GM12892 (cell line): ENCODE data around the gene REC114.
A peak's percentile ranks its signal among the peaks of the same experiment; 100 is the strongest.
"Not testable (repeated sequence)": the region's sequence is repeated elsewhere in the genome, so short reads cannot be mapped to it uniquely, and the experiment has no call there.

Source experiments
- DNase-seq: peaks from one replicate; pipeline ENCODE4 v3.0.0; 2011; ENCODE audit not compliant: insufficient read length
- FAIRE-seq: peaks from 2 replicates; lab custom pipeline; 2011; peaks lifted over from hg19 to GRCh38; lab: Jason Lieb, UNC
- POLR2A ChIP-seq: IDR thresholded peaks from 2 replicates; pipeline ENCODE4 v1.6.1; 2011; ENCODE audit warnings: low read depth, low read length, control low read depth
- POLR2AphosphoS5 ChIP-seq: IDR thresholded peaks from 2 replicates; pipeline ENCODE4 v1.6.1; 2011; ENCODE audit warnings: low read depth, low read length, control low read depth
- TAF1 ChIP-seq: IDR thresholded peaks from 2 replicates; pipeline ENCODE4 v1.6.1; 2011; ENCODE audit warnings: low read depth, mild to moderate bottlenecking, control low read depth, low read length, borderline replicate concordance

REC114 gene

DNA sequence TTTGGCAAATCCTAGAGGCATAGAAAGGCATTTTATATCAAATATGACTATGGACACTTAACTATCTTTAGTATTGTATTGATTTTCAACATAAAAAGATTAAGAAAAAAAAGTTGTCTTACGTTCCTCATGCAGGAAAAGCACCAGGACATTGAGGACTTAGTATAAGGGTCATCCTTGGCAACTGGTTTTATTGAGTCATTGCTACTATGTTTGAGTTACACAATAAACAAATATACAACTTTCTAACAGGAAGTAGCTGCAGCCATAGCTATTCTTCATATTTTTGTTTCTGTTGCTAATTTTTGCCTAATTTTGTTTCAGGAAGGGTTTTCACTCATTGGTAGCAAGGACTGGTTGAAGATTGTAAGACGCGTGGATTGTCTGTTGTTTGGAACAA, 97.2 kb downstream of the REC114 start:
- FAIRE-seq: no peak
- TF ChIP-seq POLR2AphosphoS5 (no peak), TAF1 (no peak), POLR2A (no peak)
- no peak for DNase-seq

GRCh38 chr15:73541479-73541878, 98.5 kb downstream of the REC114 start:
- TF ChIP-seq TAF1 (no peak), POLR2A (no peak), POLR2AphosphoS5 (no peak)
- FAIRE-seq (no peak), DNase-seq (no peak)

- not testable (repeated sequence) for DNase-seq
- peak; percentile 40 for FAIRE-seq
Measured at GRCh38 chr15:73548925-73549324, 106.0 kb downstream of the REC114 start.

GRCh38 chr15:73550190-73550589, 107.2 kb downstream of the REC114 start:
- TF ChIP-seq POLR2AphosphoS5 (no peak), TAF1 (no peak), POLR2A (no peak)
- FAIRE-seq (no peak), DNase-seq (no peak)

- TF ChIP-seq POLR2AphosphoS5: no peak
- no peak for TF ChIP-seq POLR2A
- no peak for TF ChIP-seq TAF1
- FAIRE-seq (no peak), DNase-seq (no peak)
Measured at GRCh38 chr15:73555080-73555479, 112.1 kb downstream of the REC114 start.

GRCh38 chr15:73558529-73558928, 115.6 kb downstream of the REC114 start:
- TF ChIP-seq POLR2AphosphoS5: no peak
- TF ChIP-seq TAF1: no peak
- no peak for TF ChIP-seq POLR2A
- DNase-seq: no peak
- FAIRE-seq: no peak

GRCh38 chr15:73560501-73561117, 117.6 kb downstream of the REC114 start:
- DNase-seq (no peak), FAIRE-seq (no peak)
- TF ChIP-seq TAF1: no peak
- no peak for TF ChIP-seq POLR2AphosphoS5
- TF ChIP-seq POLR2A: no peak

GRCh38 chr15:73564255-73564654, 121.3 kb downstream of the REC114 start:
- DNase-seq: no peak
- no peak for FAIRE-seq
- TF ChIP-seq POLR2A: no peak
- TF ChIP-seq POLR2AphosphoS5: no peak
- TF ChIP-seq TAF1: no peak

GRCh38 chr15:73567020-73567419, 124.1 kb downstream of the REC114 start:
- FAIRE-seq: no peak
- TF ChIP-seq TAF1: no peak
- TF ChIP-seq POLR2AphosphoS5: no peak
- no peak for TF ChIP-seq POLR2A
- DNase-seq: no peak

DNA sequence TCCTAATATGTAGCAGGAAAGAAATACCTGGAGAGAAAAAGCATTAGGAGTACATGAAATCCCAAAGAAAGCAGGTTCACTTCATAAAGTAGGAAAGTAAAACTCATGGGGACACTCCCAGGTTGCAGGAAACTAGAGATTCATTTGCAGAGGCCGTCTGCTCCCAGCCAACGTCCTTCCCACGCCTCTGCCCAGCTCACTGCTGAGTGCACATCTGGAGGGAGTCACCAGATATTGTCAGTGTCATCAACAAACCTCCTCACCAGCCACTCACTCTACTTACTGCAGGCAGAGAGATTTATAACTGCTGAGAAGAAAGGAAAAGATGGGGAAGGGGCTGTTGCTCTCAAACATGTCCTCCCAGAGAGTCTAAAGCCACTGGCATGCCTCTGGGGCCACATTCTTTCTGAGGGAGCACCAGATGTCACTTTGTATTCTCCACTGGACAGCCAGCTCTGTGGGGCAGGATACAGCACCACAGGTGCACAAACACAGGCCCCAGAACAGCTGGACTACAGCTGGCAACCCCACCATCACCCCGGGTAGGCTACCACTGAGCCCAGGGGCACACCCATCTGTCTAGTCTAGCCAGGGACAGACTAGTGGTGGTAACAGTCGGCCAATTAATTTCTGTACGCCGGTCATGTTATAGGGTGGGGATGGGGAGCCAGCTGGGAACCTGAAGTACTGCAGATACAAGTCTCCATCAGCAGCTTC, 125.8 kb downstream of the REC114 start:
- FAIRE-seq: no peak
- TF ChIP-seq POLR2AphosphoS5 (no peak), TAF1 (no peak), POLR2A (no peak)
- no peak for DNase-seq

- FAIRE-seq (no peak), DNase-seq (no peak)
Measured at GRCh38 chr15:73569361-73569760, 126.4 kb downstream of the REC114 start.

GRCh38 chr15:73570355-73571032, 127.5 kb downstream of the REC114 start:
- no peak for TF ChIP-seq POLR2AphosphoS5
- TF ChIP-seq TAF1: no peak
- FAIRE-seq (no peak), DNase-seq (no peak)

More at GRCh38 chr15:73569361-73569760, 126.4 kb downstream of the REC114 start:
- no peak for TF ChIP-seq POLR2AphosphoS5
- no peak for TF ChIP-seq POLR2A
- TF ChIP-seq TAF1: no peak
